GM10266 (cell line): ENCODE data around the gene TMEM161B.

Experiments used
- DNase-seq: peaks from one replicate; pipeline ENCODE4 v3.0.0; 2012; ENCODE audit errors: extremely low spot score
- CTCF ChIP-seq: IDR thresholded peaks from 2 replicates; pipeline ENCODE4 v1.5.1; 2012; ENCODE audit warnings: mild to moderate bottlenecking, low read depth; ENCODE audit not compliant: control insufficient read depth, insufficient read depth; ENCODE audit errors: missing control alignments

Gene TMEM161B

GRCh38 chr5:88262116-88262515 lies 6.5 kb downstream of the TMEM161B start:
- DNase-seq: no peak
- TF ChIP-seq CTCF: no peak

GRCh38 chr5:88258636-88259035 lies 10.0 kb downstream of the TMEM161B start:
- TF ChIP-seq CTCF: no peak
- no peak for DNase-seq

- DNase-seq: no peak
- no peak for TF ChIP-seq CTCF
These were observed 11.8 kb downstream of the TMEM161B start for GRCh38 chr5:88256872-88257271.

- DNase-seq: no peak
- no peak for TF ChIP-seq CTCF
These were observed 12.6 kb downstream of the TMEM161B start for GRCh38 chr5:88256037-88256436.

- no peak for TF ChIP-seq CTCF
- DNase-seq: no peak
These were observed 14.3 kb downstream of the TMEM161B start for GRCh38 chr5:88254320-88254719.

GRCh38 chr5:88251048-88251711 lies 17.5 kb downstream of the TMEM161B start:
- no peak for DNase-seq
- TF ChIP-seq CTCF: no peak

- TF ChIP-seq CTCF: no peak
- DNase-seq: no peak
These were observed 18.6 kb downstream of the TMEM161B start for GRCh38 chr5:88250010-88250409.
